GM12891 (cell line): Measurements from ENCODE around the gene PRR36.
A peak's percentile ranks its signal among the peaks of the same experiment; 100 is the strongest.

Experiments used
- DNase-seq: peaks from one replicate; pipeline ENCODE4 v3.0.0; 2011; ENCODE audit warnings: low spot score; ENCODE audit not compliant: insufficient read length
- FAIRE-seq: peaks from 2 replicates; lab custom pipeline; 2011; peaks lifted over from hg19 to GRCh38; lab: Jason Lieb, UNC
- PAX5 ChIP-seq: IDR thresholded peaks from 2 replicates; pipeline ENCODE4 v1.6.1; 2011; ENCODE audit warnings: low read length, moderate library complexity, mild to moderate bottlenecking; ENCODE audit not compliant: insufficient read depth, severe bottlenecking
- POLR2A ChIP-seq: IDR thresholded peaks from 2 replicates; pipeline ENCODE4 v1.6.1; 2011; ENCODE audit warnings: low read depth, low read length, control low read depth
- POLR2AphosphoS5 ChIP-seq: IDR thresholded peaks from 2 replicates; pipeline ENCODE4 v1.6.1; 2011; ENCODE audit warnings: low read depth, low read length, control low read depth
- POU2F2 ChIP-seq: IDR thresholded peaks from 2 replicates; pipeline ENCODE4 v1.6.1; 2011; ENCODE audit warnings: low read depth, mild to moderate bottlenecking, control low read depth, low read length, moderate library complexity
- SPI1 ChIP-seq: IDR thresholded peaks from 2 replicates; pipeline ENCODE4 v1.6.1; 2011; ENCODE audit warnings: low read depth, low read length, control low read depth
- TAF1 ChIP-seq: IDR thresholded peaks from 2 replicates; pipeline ENCODE4 v1.6.1; 2011; ENCODE audit warnings: low read depth, low read length, control low read depth

PRR36 gene

DNA sequence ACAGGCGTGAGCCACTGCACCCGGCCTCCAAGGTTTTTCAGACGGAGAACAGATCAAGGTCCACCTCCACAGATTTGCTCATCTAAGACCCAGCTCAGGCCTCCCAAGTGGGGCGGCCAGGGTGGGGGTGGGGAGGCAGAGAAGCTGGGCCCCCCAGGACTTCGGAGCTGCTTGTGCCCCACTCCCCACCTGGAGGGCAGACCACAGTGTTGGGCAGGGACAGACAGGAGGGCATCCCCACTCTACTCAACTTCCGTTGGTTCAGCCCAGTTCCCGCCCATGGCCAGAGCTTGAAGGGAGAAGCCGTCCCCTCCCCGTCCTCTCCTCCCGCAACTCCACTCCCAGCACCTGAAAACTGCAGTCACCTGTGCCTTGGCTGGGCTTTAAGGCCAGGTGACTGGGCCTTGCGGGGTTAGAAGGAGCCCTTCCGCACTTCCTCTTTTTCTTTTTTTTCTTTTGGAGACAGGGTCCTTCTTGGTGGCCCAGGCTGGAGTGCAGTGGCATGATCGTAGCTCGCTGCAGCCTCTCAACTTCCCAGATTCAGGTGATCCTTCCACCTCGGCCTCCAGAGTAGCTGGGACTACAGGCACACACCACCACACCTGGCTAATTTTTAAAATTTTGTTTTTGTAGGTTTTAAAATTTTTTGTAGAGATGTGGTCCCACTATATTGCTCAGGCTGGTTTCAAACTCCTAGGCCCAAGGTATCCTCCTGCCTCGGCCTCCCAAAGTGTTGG is 13.4 kb upstream of the PRR36 start:
- DNase-seq (no peak), FAIRE-seq (no peak)
- TF ChIP-seq POLR2AphosphoS5: no peak
- TF ChIP-seq SPI1: peak; percentile 85

DNA sequence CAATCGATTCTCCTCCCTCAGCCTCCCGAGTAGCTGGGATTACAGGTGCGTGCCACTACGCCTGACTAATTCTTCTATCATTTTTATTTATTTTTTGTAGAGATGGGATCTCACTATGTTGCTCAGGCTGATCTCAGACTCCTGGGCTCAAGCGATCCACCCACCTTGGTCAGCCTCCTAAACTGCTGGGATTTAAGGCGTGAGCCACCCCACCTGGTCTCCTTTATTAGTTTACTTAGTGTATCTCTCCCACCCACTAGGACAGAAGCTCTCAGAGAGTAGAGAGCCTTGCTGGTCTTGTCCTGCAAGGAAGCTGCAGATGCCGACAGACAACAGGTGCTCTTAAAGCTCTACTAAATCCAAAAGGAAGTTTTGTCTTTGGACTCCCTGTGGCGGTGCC is 11.6 kb upstream of the PRR36 start:
- no peak for FAIRE-seq
- no peak for DNase-seq
- TF ChIP-seq POLR2A: no peak
- no peak for TF ChIP-seq POLR2AphosphoS5
- TF ChIP-seq PAX5: no peak
- no peak for TF ChIP-seq SPI1
- TF ChIP-seq TAF1: no peak
- TF ChIP-seq POU2F2: no peak

DNA sequence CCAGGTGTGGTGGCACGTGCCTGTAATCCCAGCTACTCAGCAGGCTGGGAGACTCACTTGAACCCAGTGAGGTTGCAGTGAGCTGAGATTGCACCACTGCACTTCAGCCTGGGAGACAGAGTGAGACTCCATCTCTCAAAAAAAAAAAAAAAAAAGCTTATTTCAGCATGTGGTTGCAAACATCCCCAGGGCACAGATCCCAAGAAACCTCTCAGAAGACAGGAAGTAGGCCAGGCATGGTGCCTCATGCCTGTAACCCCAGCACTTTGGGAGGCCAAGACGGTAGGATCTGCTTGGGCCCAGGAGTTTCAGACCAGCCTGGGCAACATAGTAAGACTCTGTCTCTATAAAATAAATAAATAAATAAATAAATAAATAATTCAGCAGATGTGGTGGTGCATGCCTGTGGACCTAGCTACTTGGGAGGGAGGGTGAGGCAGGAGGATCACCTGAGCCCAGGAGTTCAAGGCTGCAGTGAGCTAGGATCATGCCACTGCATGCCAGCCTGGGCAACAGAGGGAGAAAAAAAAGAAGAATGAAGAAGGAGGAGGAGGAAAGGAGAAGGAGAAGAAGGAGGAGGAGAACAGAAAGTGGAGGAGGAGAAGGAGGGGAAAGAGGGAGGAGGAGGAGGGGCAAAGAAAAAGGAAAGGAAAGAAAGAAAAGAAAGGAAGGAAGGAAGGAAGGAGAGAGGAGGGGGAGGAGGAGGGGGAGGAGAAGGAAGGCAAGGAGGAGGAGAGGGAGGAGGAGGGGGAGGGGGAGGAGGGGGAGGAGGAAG is 9.8 kb upstream of the PRR36 start:
- FAIRE-seq (no peak), DNase-seq (no peak)
- TF ChIP-seq PAX5 (no peak), POU2F2 (no peak), POLR2A (no peak), SPI1 (no peak), TAF1 (no peak), POLR2AphosphoS5 (no peak)

DNA sequence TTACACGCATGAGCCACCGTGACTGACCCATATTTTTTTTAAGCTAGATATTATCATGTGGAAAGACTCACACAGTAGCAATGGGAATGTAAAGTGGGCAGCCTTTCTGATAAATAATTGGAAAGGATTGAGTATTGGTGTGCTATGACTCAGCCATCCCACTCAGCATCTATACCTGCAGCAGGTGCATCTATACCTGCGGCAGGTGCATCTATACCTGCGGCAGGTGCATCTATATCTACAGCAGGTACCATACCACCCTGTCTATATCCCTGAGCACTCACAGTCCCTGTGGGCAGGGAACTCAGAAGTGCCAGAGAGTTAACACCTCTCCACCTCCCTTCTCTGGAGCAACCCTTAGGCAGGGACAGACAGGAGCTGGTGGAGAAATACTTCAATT is 8.9 kb upstream of the PRR36 start:
- DNase-seq (no peak), FAIRE-seq (no peak)
- TF ChIP-seq POU2F2 (no peak), POLR2A (no peak), POLR2AphosphoS5 (no peak), TAF1 (no peak)

DNA sequence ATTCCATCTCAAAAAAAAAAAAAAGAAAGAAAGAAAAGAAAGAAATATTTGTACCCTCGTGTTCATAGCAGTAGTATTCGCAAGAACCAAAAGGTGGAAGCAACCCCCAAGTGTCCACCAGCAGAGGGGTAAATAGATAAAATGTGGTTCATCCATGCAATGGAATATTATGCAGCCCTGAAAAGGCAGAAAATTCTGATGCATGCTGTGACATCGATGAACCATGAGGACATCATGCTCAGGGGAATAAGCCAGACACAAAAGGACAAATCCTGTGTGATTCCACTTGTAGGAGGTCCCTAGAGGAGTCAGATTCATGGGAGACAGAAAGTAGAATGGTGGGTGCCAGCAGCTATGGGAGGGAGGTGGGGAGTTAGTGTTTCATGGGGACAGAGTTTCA is 7.7 kb upstream of the PRR36 start:
- FAIRE-seq: no peak
- TF ChIP-seq SPI1 (no peak), TAF1 (no peak), PAX5 (no peak), POU2F2 (no peak), POLR2AphosphoS5 (no peak), POLR2A (no peak)
- no peak for DNase-seq

DNA sequence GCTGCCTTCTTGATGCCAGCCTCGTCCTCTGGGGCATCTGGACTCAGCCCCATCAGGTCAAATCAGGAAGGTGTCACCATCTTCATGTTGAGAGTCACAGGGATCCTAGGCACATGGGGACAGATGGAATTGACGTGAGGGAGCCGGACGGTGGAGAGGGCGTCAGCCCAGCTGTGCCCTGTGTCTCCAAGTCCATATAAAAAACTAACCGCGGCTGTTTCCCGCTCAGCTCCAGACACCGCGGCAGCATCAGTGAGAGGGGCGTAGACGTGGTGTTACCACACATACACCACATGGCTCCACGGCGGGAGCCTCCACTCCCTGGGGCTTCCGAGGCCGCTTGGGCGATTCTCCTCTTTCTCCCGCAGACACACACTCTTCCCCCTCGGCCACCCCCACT is 5.6 kb upstream of the PRR36 start:
- no peak for FAIRE-seq

DNA sequence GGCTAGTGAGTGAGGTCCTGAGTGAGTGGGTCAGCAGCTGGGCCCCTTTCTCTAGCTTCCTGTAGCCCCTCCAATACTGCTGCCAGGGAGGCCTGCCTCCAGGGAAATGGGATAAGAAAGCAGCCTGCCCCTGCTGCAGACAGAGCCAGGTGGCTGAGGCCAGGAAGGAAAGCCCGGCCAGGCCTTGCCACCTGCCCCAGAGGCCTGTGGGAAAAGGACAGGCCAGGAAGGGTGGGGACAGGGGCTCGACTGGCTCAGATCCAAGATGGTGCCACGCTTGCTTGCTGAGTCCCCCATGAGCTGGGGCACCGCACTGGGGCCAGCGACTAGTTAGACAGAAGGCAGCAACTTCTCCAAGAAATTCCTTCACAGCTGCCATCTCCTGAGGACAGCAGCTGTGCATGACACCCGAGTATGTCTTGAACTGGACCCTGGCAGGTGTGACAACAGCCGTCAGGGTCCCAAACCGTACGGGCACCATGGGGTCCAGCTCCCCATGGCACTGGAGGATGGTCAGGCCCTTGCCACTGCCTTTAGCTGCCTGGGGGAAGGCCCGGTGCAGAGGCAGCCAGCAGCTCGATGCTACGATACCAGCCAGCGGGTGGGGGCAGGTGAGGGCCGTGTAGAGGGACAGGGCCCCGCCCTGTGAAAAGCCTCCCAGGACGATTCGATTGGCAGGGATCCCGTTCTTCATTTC is 5.1 kb upstream of the PRR36 start:
- TF ChIP-seq SPI1: no peak
- TF ChIP-seq POLR2AphosphoS5: no peak
- no peak for TF ChIP-seq POLR2A
- no peak for TF ChIP-seq POU2F2
- no peak for FAIRE-seq

More for the DNA sequence above, 5.6 kb upstream of the PRR36 start:
- DNase-seq: no peak
- no peak for TF ChIP-seq POLR2A
- no peak for TF ChIP-seq TAF1
- no peak for TF ChIP-seq PAX5
- no peak for TF ChIP-seq SPI1
- no peak for TF ChIP-seq POU2F2
- no peak for TF ChIP-seq POLR2AphosphoS5

DNA sequence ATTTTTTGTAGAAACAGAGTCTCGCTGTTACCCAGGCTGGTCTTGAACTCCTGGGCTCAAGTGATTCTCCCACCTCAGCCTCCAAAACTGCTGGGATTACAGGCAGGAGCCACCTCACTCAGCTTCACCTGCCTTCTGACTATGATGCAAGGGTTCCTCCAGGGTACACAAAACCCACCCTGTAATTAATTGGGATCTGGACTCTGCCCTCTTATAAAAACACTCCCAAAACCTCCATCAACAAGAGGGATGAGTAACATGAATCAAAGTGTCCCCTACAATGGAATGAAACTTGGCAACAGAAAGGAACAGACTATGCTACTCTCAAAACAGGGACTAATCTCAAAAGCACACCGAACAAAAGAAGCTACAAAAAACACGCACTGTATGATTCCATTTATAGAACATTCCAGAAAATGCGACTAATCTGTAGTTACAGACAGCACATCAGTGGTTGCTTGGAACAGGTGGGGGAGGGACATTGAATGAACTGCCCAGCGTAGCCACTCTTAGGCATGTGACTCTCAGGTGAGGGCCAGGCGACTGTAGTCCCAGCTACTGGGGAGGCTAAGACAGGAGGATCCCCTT is 3.2 kb upstream of the PRR36 start:
- TF ChIP-seq POLR2AphosphoS5 (no peak), POLR2A (no peak), TAF1 (no peak), SPI1 (no peak), POU2F2 (no peak), PAX5 (no peak)
- no peak for FAIRE-seq
- no peak for DNase-seq

More for the DNA sequence above, 5.1 kb upstream of the PRR36 start:
- DNase-seq: no peak

DNA sequence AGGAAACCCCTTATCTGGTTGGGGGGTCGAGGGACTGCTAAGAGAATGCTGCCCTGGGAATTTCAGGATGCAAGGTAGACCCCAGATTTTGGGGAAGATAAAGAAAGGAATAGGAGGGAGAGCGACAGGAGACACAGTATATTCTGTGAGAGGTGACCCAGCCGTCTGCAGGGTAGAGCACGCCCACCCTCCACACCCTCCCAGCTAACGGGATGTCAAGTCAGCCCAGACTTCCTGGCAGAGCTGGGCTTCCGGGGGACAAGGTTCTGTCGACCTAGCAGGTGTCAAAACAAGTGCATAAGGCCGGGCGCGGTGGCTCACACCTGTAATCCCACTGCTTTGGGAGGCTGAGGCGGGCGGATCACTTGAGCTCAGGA is 695 bp upstream of the PRR36 start:
- no peak for TF ChIP-seq POLR2AphosphoS5
- no peak for TF ChIP-seq POLR2A
- DNase-seq: no peak
- FAIRE-seq: no peak
